Measurements from ENCODE around the gene HNRNPH1. TPM values are rescaled to one million over a fixed set of nuclear protein-coding genes. Genes with fewer than 3 reads are reported as not detected.
A peak's percentile ranks its signal among the peaks of the same experiment; 100 is the strongest.

Gene HNRNPH1
- total and polyA plus RNA-seq, 4 donors: 102 to 583 (median 348) TPM

DNA sequence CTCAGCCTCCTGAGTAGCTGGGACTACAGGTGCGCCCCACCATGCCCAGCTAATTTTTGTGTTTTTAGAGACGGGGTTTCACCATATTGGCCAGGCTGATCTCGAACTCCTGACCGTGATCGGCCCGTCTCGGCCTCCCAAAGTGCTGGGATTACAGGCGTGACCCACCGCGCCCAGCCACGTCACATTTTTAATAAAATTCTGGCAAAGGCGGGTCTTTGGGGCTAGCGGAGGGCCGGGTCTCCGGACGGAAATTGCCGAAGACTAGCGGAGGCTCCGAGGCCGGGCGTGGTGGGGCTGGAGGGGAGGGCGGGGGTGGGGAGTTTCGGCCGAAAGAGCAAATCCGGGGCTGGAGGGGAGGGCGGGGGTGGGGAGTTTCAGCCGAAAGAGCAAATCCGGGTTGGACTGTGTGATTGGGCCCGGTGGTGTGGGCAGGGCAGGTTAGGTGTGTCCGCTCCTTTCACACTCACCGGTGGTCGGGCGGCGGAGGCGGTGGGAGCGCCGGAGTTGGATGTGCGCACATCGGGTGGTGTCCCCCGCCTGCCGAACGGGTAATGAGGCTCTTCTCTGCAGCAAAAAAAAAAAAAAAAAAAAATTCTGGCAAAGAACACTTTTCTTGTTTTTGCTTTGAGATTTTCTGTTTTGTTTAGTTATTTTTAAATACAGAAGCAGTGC, 46.0 kb downstream of the HNRNPH1 start:
- Histone ChIP-seq H3K4me3 (ENCODE audit: low read depth in 1 of 3, low read length in 3 of 3) (no peak overlapping the region), H3K27ac (ENCODE audit: low read depth in 1 of 2, low read length in 2 of 2) (no peak overlapping the region), H3K36me3 (ENCODE audit: control insufficient read depth in 4 of 4, insufficient read depth in 3 of 4, low read depth in 1 of 4, low read length in 3 of 4) (peaks cover 2 to 10% (median 8%) of the 10 kb centered on the region in 4 donors), H3K9ac (ENCODE audit: low read depth in 1 of 2, low read length in 2 of 2) (no peak overlapping the region), H3K9me3 (ENCODE audit: control insufficient read depth in 4 of 4, low read length in 3 of 4) (no peaks in the 10 kb centered on the region), H3K27me3 (ENCODE audit: control insufficient read depth in 4 of 4, insufficient read depth in 4 of 4, low read length in 3 of 4) (no peaks in the 10 kb centered on the region), H3K4me1 (ENCODE audit: control insufficient read depth in 4 of 4, insufficient read depth in 4 of 4, low read length in 3 of 4) (peaks cover 4 to 41% (median 33%) of the 10 kb centered on the region in 4 donors)
- TF ChIP-seq, protein P1, sequence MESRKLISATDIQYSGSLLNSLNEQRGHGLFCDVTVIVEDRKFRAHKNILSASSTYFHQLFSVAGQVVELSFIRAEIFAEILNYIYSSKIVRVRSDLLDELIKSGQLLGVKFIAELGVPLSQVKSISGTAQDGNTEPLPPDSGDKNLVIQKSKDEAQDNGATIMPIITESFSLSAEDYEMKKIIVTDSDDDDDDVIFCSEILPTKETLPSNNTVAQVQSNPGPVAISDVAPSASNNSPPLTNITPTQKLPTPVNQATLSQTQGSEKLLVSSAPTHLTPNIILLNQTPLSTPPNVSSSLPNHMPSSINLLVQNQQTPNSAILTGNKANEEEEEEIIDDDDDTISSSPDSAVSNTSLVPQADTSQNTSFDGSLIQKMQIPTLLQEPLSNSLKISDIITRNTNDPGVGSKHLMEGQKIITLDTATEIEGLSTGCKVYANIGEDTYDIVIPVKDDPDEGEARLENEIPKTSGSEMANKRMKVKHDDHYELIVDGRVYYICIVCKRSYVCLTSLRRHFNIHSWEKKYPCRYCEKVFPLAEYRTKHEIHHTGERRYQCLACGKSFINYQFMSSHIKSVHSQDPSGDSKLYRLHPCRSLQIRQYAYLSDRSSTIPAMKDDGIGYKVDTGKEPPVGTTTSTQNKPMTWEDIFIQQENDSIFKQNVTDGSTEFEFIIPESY (IDR thresholded peaks at IDR 0.05): no peak
- TF ChIP-seq HNF4A (conservative IDR thresholded peaks at IDR 0.05) (no peak), JUND (IDR thresholded peaks at IDR 0.05) (no peak), FOXA1 (IDR thresholded peaks at IDR 0.05) (no peak)
- no peak for DNase-seq (ENCODE audit: low spot score)
- WGBS: 94% methylated on average over 42 of the region's 42 CpGs

DNA sequence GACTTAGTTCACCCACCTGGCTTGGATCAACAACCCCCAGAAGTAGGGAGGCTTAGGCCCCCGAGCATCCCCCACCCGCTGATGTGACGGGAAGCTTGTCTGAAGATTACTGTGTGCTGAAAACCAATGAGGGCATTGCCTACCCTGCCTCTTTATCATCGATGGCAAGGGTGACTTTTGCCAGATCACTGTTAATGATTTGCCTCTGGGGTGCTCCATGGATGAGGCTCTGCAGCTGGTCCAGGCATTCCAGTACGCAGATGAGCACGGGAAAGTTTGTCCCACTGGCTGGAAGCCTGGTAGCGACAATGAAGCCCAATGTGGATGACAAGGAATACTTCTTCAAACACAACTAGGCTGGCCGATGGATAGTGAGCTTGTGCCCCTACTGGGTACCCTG, 51.1 kb downstream of the HNRNPH1 start:
- no peak for DNase-seq (ENCODE audit: low spot score)
- Histone ChIP-seq H3K27ac (ENCODE audit: low read depth in 1 of 2, low read length in 2 of 2) (no peak overlapping the region), H3K4me3 (ENCODE audit: low read depth in 1 of 3, low read length in 3 of 3) (no peak overlapping the region), H3K9ac (ENCODE audit: low read depth in 1 of 2, low read length in 2 of 2) (no peak overlapping the region), H3K27me3 (ENCODE audit: control insufficient read depth in 4 of 4, insufficient read depth in 4 of 4, low read length in 3 of 4) (no peaks in the 10 kb centered on the region), H3K36me3 (ENCODE audit: control insufficient read depth in 4 of 4, insufficient read depth in 3 of 4, low read depth in 1 of 4, low read length in 3 of 4) (peaks cover 6 to 23% (median 20%) of the 10 kb centered on the region in 4 donors), H3K4me1 (ENCODE audit: control insufficient read depth in 4 of 4, insufficient read depth in 4 of 4, low read length in 3 of 4) (peaks cover 7 to 42% (median 34%) of the 10 kb centered on the region in 4 donors), H3K9me3 (ENCODE audit: control insufficient read depth in 4 of 4, low read length in 3 of 4) (no peaks in the 10 kb centered on the region)
- TF ChIP-seq JUND (IDR thresholded peaks at IDR 0.05): no peak
- TF ChIP-seq GABPA (IDR thresholded peaks at IDR 0.05 in 1 of 2, conservative IDR thresholded peaks at IDR 0.05 in 1 of 2): no peak
- TF ChIP-seq, protein P2, sequence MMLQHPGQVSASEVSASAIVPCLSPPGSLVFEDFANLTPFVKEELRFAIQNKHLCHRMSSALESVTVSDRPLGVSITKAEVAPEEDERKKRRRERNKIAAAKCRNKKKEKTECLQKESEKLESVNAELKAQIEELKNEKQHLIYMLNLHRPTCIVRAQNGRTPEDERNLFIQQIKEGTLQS (IDR thresholded peaks at IDR 0.05): no peak
- TF ChIP-seq, protein P3, sequence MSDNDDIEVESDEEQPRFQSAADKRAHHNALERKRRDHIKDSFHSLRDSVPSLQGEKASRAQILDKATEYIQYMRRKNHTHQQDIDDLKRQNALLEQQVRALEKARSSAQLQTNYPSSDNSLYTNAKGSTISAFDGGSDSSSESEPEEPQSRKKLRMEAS (IDR thresholded peaks at IDR 0.05): peak; percentile 14
- TF ChIP-seq, protein P1 (IDR thresholded peaks at IDR 0.05): no peak
- no peak for TF ChIP-seq HNF4G (IDR thresholded peaks at IDR 0.05)
- TF ChIP-seq, protein P4, sequence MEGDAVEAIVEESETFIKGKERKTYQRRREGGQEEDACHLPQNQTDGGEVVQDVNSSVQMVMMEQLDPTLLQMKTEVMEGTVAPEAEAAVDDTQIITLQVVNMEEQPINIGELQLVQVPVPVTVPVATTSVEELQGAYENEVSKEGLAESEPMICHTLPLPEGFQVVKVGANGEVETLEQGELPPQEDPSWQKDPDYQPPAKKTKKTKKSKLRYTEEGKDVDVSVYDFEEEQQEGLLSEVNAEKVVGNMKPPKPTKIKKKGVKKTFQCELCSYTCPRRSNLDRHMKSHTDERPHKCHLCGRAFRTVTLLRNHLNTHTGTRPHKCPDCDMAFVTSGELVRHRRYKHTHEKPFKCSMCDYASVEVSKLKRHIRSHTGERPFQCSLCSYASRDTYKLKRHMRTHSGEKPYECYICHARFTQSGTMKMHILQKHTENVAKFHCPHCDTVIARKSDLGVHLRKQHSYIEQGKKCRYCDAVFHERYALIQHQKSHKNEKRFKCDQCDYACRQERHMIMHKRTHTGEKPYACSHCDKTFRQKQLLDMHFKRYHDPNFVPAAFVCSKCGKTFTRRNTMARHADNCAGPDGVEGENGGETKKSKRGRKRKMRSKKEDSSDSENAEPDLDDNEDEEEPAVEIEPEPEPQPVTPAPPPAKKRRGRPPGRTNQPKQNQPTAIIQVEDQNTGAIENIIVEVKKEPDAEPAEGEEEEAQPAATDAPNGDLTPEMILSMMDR (IDR thresholded peaks at IDR 0.05; ENCODE audit: low read depth, low read length, missing input control): no peak
- TF ChIP-seq EGR1 (IDR thresholded peaks at IDR 0.05; ENCODE audit: low read depth in 2 of 2): no peak
- TF ChIP-seq, protein P5, sequence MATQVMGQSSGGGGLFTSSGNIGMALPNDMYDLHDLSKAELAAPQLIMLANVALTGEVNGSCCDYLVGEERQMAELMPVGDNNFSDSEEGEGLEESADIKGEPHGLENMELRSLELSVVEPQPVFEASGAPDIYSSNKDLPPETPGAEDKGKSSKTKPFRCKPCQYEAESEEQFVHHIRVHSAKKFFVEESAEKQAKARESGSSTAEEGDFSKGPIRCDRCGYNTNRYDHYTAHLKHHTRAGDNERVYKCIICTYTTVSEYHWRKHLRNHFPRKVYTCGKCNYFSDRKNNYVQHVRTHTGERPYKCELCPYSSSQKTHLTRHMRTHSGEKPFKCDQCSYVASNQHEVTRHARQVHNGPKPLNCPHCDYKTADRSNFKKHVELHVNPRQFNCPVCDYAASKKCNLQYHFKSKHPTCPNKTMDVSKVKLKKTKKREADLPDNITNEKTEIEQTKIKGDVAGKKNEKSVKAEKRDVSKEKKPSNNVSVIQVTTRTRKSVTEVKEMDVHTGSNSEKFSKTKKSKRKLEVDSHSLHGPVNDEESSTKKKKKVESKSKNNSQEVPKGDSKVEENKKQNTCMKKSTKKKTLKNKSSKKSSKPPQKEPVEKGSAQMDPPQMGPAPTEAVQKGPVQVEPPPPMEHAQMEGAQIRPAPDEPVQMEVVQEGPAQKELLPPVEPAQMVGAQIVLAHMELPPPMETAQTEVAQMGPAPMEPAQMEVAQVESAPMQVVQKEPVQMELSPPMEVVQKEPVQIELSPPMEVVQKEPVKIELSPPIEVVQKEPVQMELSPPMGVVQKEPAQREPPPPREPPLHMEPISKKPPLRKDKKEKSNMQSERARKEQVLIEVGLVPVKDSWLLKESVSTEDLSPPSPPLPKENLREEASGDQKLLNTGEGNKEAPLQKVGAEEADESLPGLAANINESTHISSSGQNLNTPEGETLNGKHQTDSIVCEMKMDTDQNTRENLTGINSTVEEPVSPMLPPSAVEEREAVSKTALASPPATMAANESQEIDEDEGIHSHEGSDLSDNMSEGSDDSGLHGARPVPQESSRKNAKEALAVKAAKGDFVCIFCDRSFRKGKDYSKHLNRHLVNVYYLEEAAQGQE (IDR thresholded peaks at IDR 0.05): no peak
- peak; percentile 71 for TF ChIP-seq YY1 (IDR thresholded peaks at IDR 0.05)
- TF ChIP-seq SP1 (IDR thresholded peaks at IDR 0.05): peak; percentile 13
- TF ChIP-seq NR2F2 (IDR thresholded peaks at IDR 0.05): no peak
- no peak for TF ChIP-seq RXRA (IDR thresholded peaks at IDR 0.05)
- TF ChIP-seq RAD21 (IDR thresholded peaks at IDR 0.05): peak in 1 of 2 donors; percentile 29
- TF ChIP-seq FOXA2 (IDR thresholded peaks at IDR 0.05): no peak
- TF ChIP-seq HNF4A (conservative IDR thresholded peaks at IDR 0.05): no peak
- no peak for TF ChIP-seq TAF1 (conservative IDR thresholded peaks at IDR 0.05)
- WGBS: 41% methylated on average over 8 of the region's 8 CpGs

Data from liver (tissue), 9 donors.